ENCODE data around the gene GHR. TPM values are rescaled to one million over a fixed set of nuclear protein-coding genes. Genes with fewer than 3 reads are reported as not detected.
"Not testable (repeated sequence)": the region's sequence is repeated elsewhere in the genome, so short reads cannot be mapped to it uniquely, and the experiment has no call there.

The GHR gene
- total and polyA plus RNA-seq, 5 experiments from 2014 or later, result not detected

DNA sequence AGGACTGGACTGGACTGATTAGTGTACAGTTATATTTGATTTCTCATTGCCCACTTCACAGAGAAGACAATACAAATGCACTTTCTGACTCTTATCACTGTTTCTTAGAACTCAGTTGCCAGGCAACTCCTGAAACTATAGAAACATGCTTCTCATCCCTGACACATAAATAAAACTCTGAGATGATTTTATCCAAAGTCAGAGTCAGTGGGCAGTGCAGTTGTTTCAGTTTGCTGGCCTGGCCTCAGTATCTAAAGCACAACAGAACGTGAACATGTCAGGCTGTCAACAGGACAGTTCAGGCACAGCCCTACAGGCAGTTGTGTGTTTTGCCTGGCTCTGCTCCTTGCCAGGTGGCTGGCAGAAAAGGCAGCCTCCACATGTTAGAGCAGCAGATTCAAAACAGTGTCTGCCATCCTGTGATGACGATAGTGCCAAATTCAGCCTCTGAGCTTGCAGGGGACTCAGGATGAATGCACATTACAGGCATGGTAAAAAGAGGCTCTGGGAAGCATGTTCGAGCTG, 268.2 kb downstream of the GHR start:
- Mint-ChIP-seq H3K36me3 (no peaks in the 10 kb centered on the region), H3K4me1 (no peaks in the 10 kb centered on the region), H3K27me3 (peaks cover 5 to 15% (median 8%) of the 10 kb centered on the region in 5 donors), H3K27ac (no peak overlapping the region), H3K4me3 (no peak overlapping the region), H3K9me3 (peaks cover 0 to 8% (median 4%) of the 10 kb centered on the region in 9 donors)
- peak in 1 of 2 donors; percentile 27 for ATAC-seq
- POLR2A ChIA-PET, result no interaction called here
- no peak for DNase-seq

DNA sequence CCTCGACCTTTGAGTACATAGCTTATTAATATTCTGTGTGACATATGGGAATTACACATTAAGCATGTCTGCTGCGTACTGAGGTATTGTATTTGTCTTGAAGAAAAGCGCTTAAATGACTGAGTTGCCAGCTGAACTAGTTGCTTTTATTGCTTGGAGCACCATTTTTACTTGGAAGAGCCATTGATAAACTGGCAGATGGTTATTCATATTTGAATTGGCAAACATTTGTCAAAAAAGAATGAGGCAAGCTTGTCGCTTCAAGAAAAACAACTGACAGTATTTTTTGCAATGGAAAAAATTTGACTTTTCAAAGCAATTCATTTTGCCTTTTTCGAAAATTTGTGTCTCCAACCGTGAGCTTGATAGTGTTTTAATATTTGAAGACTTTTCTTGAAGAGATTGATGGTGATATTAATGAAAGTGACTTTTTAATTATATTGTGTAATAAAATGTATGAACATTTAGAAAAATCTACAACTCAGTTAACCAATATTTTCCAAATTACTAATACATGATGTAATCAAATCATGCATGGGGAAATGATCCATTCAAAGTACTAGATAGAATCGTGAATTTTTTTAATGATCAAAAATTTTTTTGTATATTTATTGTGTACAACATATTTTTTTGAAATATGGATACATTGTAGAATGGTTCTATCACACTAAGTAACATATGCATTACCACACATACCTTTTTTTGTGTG, 278.3 kb downstream of the GHR start:
- no peak for DNase-seq
- no peak overlapping the region for H3K27ac Mint-ChIP-seq
- H3K36me3 Mint-ChIP-seq, result no peaks in the 10 kb centered on the region
- ATAC-seq, result no peak
- peaks cover 0 to 28% (median 11%) of the 10 kb centered on the region in 9 donors for H3K9me3 Mint-ChIP-seq
- H3K27me3 Mint-ChIP-seq, result peaks cover 1 to 14% (median 8%) of the 10 kb centered on the region in 5 donors
- H3K4me3 Mint-ChIP-seq, result no peak overlapping the region
- peaks cover 0 to 2% (median 0%) of the 10 kb centered on the region in 4 donors for H3K4me1 Mint-ChIP-seq
- POLR2A ChIA-PET, result no interaction called here

GRCh38 chr5:42703238-42703637, 280.0 kb downstream of the GHR start:
- no peaks in the 10 kb centered on the region for H3K36me3 Mint-ChIP-seq
- no peak for ATAC-seq
- H3K27ac Mint-ChIP-seq, result no peak overlapping the region

GRCh38 chr5:42715785-42716184, 292.5 kb downstream of the GHR start:
- Mint-ChIP-seq H3K27ac (no peak overlapping the region), H3K27me3 (peaks cover 6 to 25% (median 13%) of the 10 kb centered on the region in 5 donors), H3K36me3 (no peaks in the 10 kb centered on the region), H3K4me3 (no peak overlapping the region), H3K9me3 (no peaks in the 10 kb centered on the region), H3K4me1 (peaks cover 2 to 22% (median 9%) of the 10 kb centered on the region in 4 donors)
- POLR2A ChIA-PET, result no interaction called here
- ATAC-seq (no peak), DNase-seq (no peak)

More at GRCh38 chr5:42703238-42703637, 280.0 kb downstream of the GHR start:
- Mint-ChIP-seq H3K9me3 (peaks cover 0 to 33% (median 11%) of the 10 kb centered on the region in 9 donors), H3K4me1 (peaks cover 0 to 2% (median 0%) of the 10 kb centered on the region in 4 donors), H3K27me3 (peaks cover 0 to 5% (median 1%) of the 10 kb centered on the region in 5 donors), H3K4me3 (no peak overlapping the region)
- POLR2A ChIA-PET, result no interaction called here
- DNase-seq, result no peak

DNA sequence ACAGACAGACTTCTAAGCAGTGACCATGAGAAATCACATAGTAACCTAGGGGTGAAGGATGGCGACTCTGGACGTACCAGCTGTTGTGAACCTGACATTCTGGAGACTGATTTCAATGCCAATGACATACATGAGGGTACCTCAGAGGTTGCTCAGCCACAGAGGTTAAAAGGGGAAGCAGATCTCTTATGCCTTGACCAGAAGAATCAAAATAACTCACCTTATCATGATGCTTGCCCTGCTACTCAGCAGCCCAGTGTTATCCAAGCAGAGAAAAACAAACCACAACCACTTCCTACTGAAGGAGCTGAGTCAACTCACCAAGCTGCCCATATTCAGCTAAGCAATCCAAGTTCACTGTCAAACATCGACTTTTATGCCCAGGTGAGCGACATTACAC, 295.4 kb downstream of the GHR start:
- Mint-ChIP-seq H3K27ac (no peak overlapping the region), H3K27me3 (peaks cover 6 to 31% (median 17%) of the 10 kb centered on the region in 5 donors), H3K36me3 (no peaks in the 10 kb centered on the region), H3K9me3 (no peaks in the 10 kb centered on the region), H3K4me1 (peaks cover 2 to 26% (median 9%) of the 10 kb centered on the region in 4 donors), H3K4me3 (no peak overlapping the region)
- POLR2A ChIA-PET, result no interaction called here
- DNase-seq, result no peak
- peak in 1 of 2 donors; percentile 20 for ATAC-seq

GRCh38 chr5:42719034-42719433, 295.8 kb downstream of the GHR start:
- peaks cover 6 to 34% (median 17%) of the 10 kb centered on the region in 5 donors for H3K27me3 Mint-ChIP-seq
- POLR2A ChIA-PET, result no interaction called here
- H3K27ac Mint-ChIP-seq, result no peak overlapping the region
- DNase-seq (no peak), ATAC-seq (peak in 1 of 2 donors; percentile 5)
- no peak overlapping the region for H3K4me3 Mint-ChIP-seq
- H3K9me3 Mint-ChIP-seq, result no peaks in the 10 kb centered on the region
- no peaks in the 10 kb centered on the region for H3K36me3 Mint-ChIP-seq
- peaks cover 2 to 26% (median 9%) of the 10 kb centered on the region in 4 donors for H3K4me1 Mint-ChIP-seq

DNA sequence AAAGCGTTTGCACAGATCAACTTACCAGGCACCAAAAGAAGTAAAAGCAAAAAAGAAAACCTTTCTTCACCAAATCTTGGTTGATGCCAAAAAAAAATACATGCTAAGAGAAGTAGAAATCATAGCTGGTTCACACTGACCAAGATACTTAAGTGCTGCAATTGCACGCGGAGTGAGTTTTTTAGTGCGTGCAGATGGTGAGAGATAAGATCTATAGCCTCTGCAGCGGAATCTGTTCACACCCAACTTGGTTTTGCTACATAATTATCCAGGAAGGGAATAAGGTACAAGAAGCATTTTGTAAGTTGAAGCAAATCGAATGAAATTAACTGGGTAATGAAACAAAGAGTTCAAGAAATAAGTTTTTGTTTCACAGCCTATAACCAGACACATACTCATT, 297.0 kb downstream of the GHR start:
- Mint-ChIP-seq H3K27ac (peak overlapping the region in 1 of 10 donors; percentile 1), H3K36me3 (no peaks in the 10 kb centered on the region), H3K27me3 (peaks cover 6 to 35% (median 15%) of the 10 kb centered on the region in 5 donors), H3K4me1 (peaks cover 2 to 26% (median 9%) of the 10 kb centered on the region in 4 donors), H3K4me3 (peak overlapping the region in 1 of 10 donors; percentile 41), H3K9me3 (no peaks in the 10 kb centered on the region)
- POLR2A ChIA-PET, result no interaction called here
- DNase-seq (peak in 1 of 10 donors; percentile 10), ATAC-seq (no peak)

DNA sequence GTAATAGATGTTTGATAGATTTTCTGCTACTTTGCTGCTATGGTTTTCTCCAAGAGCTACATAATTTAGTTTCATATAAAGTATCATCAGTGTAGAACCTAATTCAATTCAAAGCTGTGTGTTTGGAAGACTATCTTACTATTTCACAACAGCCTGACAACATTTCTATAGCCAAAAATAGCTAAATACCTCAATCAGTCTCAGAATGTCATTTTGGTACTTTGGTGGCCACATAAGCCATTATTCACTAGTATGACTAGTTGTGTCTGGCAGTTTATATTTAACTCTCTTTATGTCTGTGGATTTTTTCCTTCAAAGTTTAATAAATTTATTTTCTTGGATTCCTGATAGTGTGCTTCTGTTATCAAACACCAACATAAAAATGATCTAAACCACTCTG, 298.2 kb downstream of the GHR start:
- H3K27me3 Mint-ChIP-seq, result peaks cover 9 to 47% (median 21%) of the 10 kb centered on the region in 5 donors
- H3K9me3 Mint-ChIP-seq, result no peaks in the 10 kb centered on the region
- no peak for DNase-seq
- no peak overlapping the region for H3K4me3 Mint-ChIP-seq
- H3K4me1 Mint-ChIP-seq, result peaks cover 2 to 26% (median 9%) of the 10 kb centered on the region in 4 donors
- H3K36me3 Mint-ChIP-seq, result no peaks in the 10 kb centered on the region
- H3K27ac Mint-ChIP-seq, result no peak overlapping the region
- ATAC-seq, result no peak
- POLR2A ChIA-PET, result no interaction called here

DNA sequence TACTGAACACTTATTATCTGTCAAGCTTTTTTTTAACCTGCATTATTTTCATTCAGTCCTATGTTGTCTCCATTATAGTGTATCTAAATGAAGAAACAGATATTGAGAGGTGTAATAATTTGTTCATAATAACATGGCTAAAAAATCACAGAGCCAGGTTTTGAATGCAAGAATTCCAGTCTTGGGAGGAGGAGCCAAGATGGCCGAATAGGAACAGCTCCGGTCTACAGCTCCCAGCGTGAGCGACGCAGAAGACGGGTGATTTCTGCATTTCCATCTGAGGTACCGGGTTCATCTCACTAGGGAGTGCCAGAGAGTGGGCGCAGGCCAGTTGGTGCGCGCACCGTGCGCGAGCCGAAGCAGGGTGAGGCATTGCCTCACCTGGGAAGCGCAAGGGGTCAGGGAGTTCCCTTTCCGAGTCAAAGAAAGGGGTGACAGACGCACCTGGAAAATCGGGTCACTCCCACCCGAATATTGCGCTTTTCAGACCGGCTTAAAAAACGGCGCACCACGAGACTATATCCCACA, 311.4 kb downstream of the GHR start:
- H3K9me3 Mint-ChIP-seq, H3K36me3 Mint-ChIP-seq, DNase-seq, ATAC-seq, H3K4me1 Mint-ChIP-seq, H3K27me3 Mint-ChIP-seq, H3K27ac Mint-ChIP-seq, POLR2A ChIA-PET, H3K4me3 Mint-ChIP-seq: not testable (repeated sequence)

- DNase-seq, result no peak
- no peaks in the 10 kb centered on the region for H3K4me1 Mint-ChIP-seq
- no peaks in the 10 kb centered on the region for H3K36me3 Mint-ChIP-seq
- ATAC-seq, result no peak
- peaks cover 0 to 7% (median 0%) of the 10 kb centered on the region in 9 donors for H3K9me3 Mint-ChIP-seq
- peaks cover 0 to 4% (median 0%) of the 10 kb centered on the region in 5 donors for H3K27me3 Mint-ChIP-seq
- POLR2A ChIA-PET, result no interaction called here
- no peak overlapping the region for H3K4me3 Mint-ChIP-seq
- no peak overlapping the region for H3K27ac Mint-ChIP-seq
Observed at GRCh38 chr5:42740920-42741319, 317.7 kb downstream of the GHR start.

DNA sequence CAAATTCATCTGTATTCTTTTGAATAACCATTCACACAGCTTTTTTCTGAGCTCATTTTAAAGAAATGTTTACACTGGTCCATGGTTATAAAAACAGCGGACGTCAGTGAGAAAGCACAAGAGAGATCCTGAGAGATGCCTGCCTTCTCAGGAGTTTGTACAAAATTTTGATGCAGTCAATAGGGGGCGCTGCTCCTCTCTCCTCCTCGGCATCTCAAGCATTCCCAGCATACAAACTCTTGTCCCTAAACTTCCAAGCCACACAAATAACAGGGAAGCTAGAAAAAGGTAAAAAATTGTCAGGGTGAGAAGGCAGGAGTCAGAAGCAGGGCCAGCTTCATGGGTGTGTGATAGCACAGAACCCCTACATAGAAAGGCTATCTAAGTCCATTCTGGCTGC, 322.2 kb downstream of the GHR start:
- H3K36me3 Mint-ChIP-seq, result no peaks in the 10 kb centered on the region
- ATAC-seq, result no peak
- H3K27me3 Mint-ChIP-seq, result peaks cover 0 to 4% (median 0%) of the 10 kb centered on the region in 5 donors
- H3K4me1 Mint-ChIP-seq, result peaks cover 1 to 7% (median 5%) of the 10 kb centered on the region in 4 donors
- H3K27ac Mint-ChIP-seq, result no peak overlapping the region
- DNase-seq, result no peak
- no peak overlapping the region for H3K4me3 Mint-ChIP-seq
- peaks cover 0 to 4% (median 0%) of the 10 kb centered on the region in 9 donors for H3K9me3 Mint-ChIP-seq
- POLR2A ChIA-PET, result no interaction called here

DNA sequence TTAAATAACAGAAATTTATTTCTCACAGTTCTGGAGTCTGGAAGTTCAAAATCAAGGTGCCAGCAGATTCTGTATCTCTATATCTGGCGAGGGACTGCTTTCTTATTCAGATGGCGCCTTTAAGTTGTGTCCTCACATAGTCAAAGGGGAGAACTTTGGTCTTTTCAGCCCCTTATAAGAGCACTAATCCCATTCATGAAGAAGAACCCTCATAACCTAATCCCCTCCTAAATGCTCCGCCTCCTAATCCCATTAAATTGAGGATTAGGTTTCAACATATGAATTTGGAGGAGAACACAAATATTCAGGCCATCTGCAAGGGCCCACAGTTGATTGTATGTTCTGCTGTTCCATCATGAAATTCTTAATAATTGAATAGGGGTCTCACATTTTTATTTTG, 322.6 kb downstream of the GHR start:
- H3K27me3 Mint-ChIP-seq, result peaks cover 0 to 4% (median 0%) of the 10 kb centered on the region in 5 donors
- POLR2A ChIA-PET, result no interaction called here

GRCh38 chr5:42749020-42749419, 325.8 kb downstream of the GHR start:
- POLR2A ChIA-PET, result no interaction called here
- peak overlapping the region in 3 of 10 donors; percentile 2 to 87 (median 23) for H3K27ac Mint-ChIP-seq
- no peak for DNase-seq
- peaks cover 1 to 7% (median 5%) of the 10 kb centered on the region in 4 donors for H3K4me1 Mint-ChIP-seq
- ATAC-seq, result peak in 1 of 2 donors; percentile 64
- no peaks in the 10 kb centered on the region for H3K36me3 Mint-ChIP-seq
- no peaks in the 10 kb centered on the region for H3K9me3 Mint-ChIP-seq
- H3K27me3 Mint-ChIP-seq, result no peaks in the 10 kb centered on the region
- H3K4me3 Mint-ChIP-seq, result no peak overlapping the region

More for the DNA sequence above, 322.6 kb downstream of the GHR start:
- H3K36me3 Mint-ChIP-seq, result no peaks in the 10 kb centered on the region
- peaks cover 1 to 7% (median 5%) of the 10 kb centered on the region in 4 donors for H3K4me1 Mint-ChIP-seq
- no peak overlapping the region for H3K27ac Mint-ChIP-seq
- H3K9me3 Mint-ChIP-seq, result peaks cover 0 to 4% (median 0%) of the 10 kb centered on the region in 9 donors
- no peak overlapping the region for H3K4me3 Mint-ChIP-seq
- DNase-seq, result no peak
- no peak for ATAC-seq
